Prostate gland (tissue), 2 donors: ENCODE measurements around the gene KCNQ1.

ENCODE experiments used
- CTCF ChIP-seq, 4 experiments: fragments of 200-600 bp in 2 of 4; fragments of 450-650 bp in 2 of 4; sonication (generic) in 2 of 4; IDR thresholded peaks; 1 replicate in 3 of 4; 2 replicates in 1 of 4; pipeline ENCODE4 v1.5.1; 2016 to 2019; ENCODE audit warnings: antibody characterized with exemption in 4 of 4, mild to moderate bottlenecking in 2 of 4, moderate library complexity in 2 of 4
- POLR2A ChIP-seq: fragments of 450-650 bp; IDR thresholded peaks from one replicate; pipeline ENCODE4 v1.6.1; 2016; ENCODE audit warnings: antibody characterized with exemption, mild to moderate bottlenecking

- no peak for TF ChIP-seq POLR2A
- TF ChIP-seq CTCF (IDR thresholded peaks at IDR 0.05), result no peak
Observed at GRCh38 chr11:2484576-2485125, 39.8 kb downstream of the KCNQ1 start.
